ENCODE data around the gene CRACR2B. TPM values are rescaled to one million over a fixed set of nuclear protein-coding genes. Genes with fewer than 3 reads are reported as not detected.

The CRACR2B gene
- total RNA-seq, 3 donors from 2014 or later (not counting 1 experiment from before 2014, with no cell fraction given): 3.4 to 10.1 (median 3.8) TPM

GRCh38 chr11:794766-795633 lies 32.7 kb upstream of the CRACR2B start:
- H3K27ac Mint-ChIP-seq: peak overlapping the region in 1 of 2 donors; percentile 95
- intact Hi-C loops (cut with micrococcal nuclease): no loop called here

GRCh38 chr11:795634-796564 lies 31.8 kb upstream of the CRACR2B start:
- no peak for TF ChIP-seq CTCF (IDR thresholded peaks at IDR 0.05)
- no peaks in the 10 kb centered on the region for H3K9me3 Mint-ChIP-seq
- 2% methylated on average over 23 of the region's 26 CpGs for WGBS (ENCODE audit: insufficient coverage)
- H3K4me3 Mint-ChIP-seq: peak overlapping the region; percentile 95
- Histone ChIP-seq H3K36me3 (ENCODE audit: control insufficient read depth, insufficient read depth, low read length) (peaks cover 26% of the 10 kb centered on the region), H3K4me3 (ENCODE audit: low read length) (peak overlapping the region; percentile 91), H3K4me1 (ENCODE audit: control insufficient read depth, insufficient read depth, low read length) (peaks cover 36% of the 10 kb centered on the region), H3K9me3 (ENCODE audit: control insufficient read depth, insufficient read depth, low read length) (no peaks in the 10 kb centered on the region), H3K27ac (ENCODE audit: low read length) (peak overlapping the region; percentile 96), H3K27me3 (ENCODE audit: control insufficient read depth, insufficient read depth, low read length) (no peaks in the 10 kb centered on the region)
- no peaks in the 10 kb centered on the region for H3K27me3 Mint-ChIP-seq (ENCODE audit: low read depth in 2 of 2)
- H3K27ac Mint-ChIP-seq: peak overlapping the region; percentile 93 to 95
- peak; percentile 50 to 67 (median 50) for ATAC-seq
- H3K4me1 Mint-ChIP-seq: peaks cover 0 to 18% of the 10 kb centered on the region in 2 donors
- peak; percentile 68 to 91 for DNase-seq
- intact Hi-C loops (cut with micrococcal nuclease): loop anchor here (1.0 kb wide), 1 partner anchor 19 kb away; the partner anchor contains the start of gene GATD1
- no peaks in the 10 kb centered on the region for H3K36me3 Mint-ChIP-seq

More at GRCh38 chr11:794766-795633, 32.7 kb upstream of the CRACR2B start:
- H3K9me3 ChIP-seq (ENCODE audit: control insufficient read depth, insufficient read depth, low read length): no peaks in the 10 kb centered on the region
- no peak for DNase-seq
- Mint-ChIP-seq H3K4me3 (peak overlapping the region; percentile 59), H3K4me1 (peaks cover 0 to 18% of the 10 kb centered on the region in 2 donors), H3K9me3 (no peaks in the 10 kb centered on the region), H3K36me3 (no peaks in the 10 kb centered on the region), H3K27me3 (ENCODE audit: low read depth in 2 of 2) (no peaks in the 10 kb centered on the region)
- 78% methylated on average over 37 of the region's 38 CpGs for WGBS (ENCODE audit: insufficient coverage)
- TF ChIP-seq CTCF (IDR thresholded peaks at IDR 0.05): no peak
- peaks cover 24% of the 10 kb centered on the region for H3K36me3 ChIP-seq (ENCODE audit: control insufficient read depth, insufficient read depth, low read length)
- ATAC-seq: no peak
- peak overlapping the region; percentile 96 for H3K27ac ChIP-seq (ENCODE audit: low read length)
- H3K4me3 ChIP-seq (ENCODE audit: low read length): peak overlapping the region; percentile 91
- no peaks in the 10 kb centered on the region for H3K27me3 ChIP-seq (ENCODE audit: control insufficient read depth, insufficient read depth, low read length)
- peaks cover 36% of the 10 kb centered on the region for H3K4me1 ChIP-seq (ENCODE audit: control insufficient read depth, insufficient read depth, low read length)

- H3K4me1 Mint-ChIP-seq: peaks cover 0 to 18% of the 10 kb centered on the region in 2 donors
- H3K27ac Mint-ChIP-seq: peak overlapping the region; percentile 93 to 95
- peaks cover 36% of the 10 kb centered on the region for H3K4me1 ChIP-seq (ENCODE audit: control insufficient read depth, insufficient read depth, low read length)
- no peaks in the 10 kb centered on the region for H3K27me3 Mint-ChIP-seq (ENCODE audit: low read depth in 2 of 2)
- H3K36me3 Mint-ChIP-seq: no peaks in the 10 kb centered on the region
- H3K27ac ChIP-seq (ENCODE audit: low read length): peak overlapping the region; percentile 96
- peaks cover 21% of the 10 kb centered on the region for H3K36me3 ChIP-seq (ENCODE audit: control insufficient read depth, insufficient read depth, low read length)
- H3K9me3 ChIP-seq (ENCODE audit: control insufficient read depth, insufficient read depth, low read length): no peaks in the 10 kb centered on the region
- 27% methylated on average over 18 of the region's 18 CpGs for WGBS (ENCODE audit: insufficient coverage)
- H3K9me3 Mint-ChIP-seq: no peaks in the 10 kb centered on the region
- intact Hi-C loops (cut with micrococcal nuclease): loop anchor here (1.0 kb wide), 2 partner anchors 13 to 19 kb away; partner anchors contain the start of genes GATD1 and RPLP2
- H3K4me3 ChIP-seq (ENCODE audit: low read length): peak overlapping the region; percentile 91
- peak overlapping the region; percentile 95 for H3K4me3 Mint-ChIP-seq
- no peak for ATAC-seq
- TF ChIP-seq CTCF (IDR thresholded peaks at IDR 0.05): no peak
- DNase-seq: no peak
- no peaks in the 10 kb centered on the region for H3K27me3 ChIP-seq (ENCODE audit: control insufficient read depth, insufficient read depth, low read length)
Measured at GRCh38 chr11:796565-797295, 31.0 kb upstream of the CRACR2B start.
